Measurements from ENCODE around the gene GABARAPL1. TPM values are rescaled to one million over a fixed set of nuclear protein-coding genes. Genes with fewer than 3 reads are reported as not detected.
"Not testable (repeated sequence)": the region's sequence is repeated elsewhere in the genome, so short reads cannot be mapped to it uniquely, and the experiment has no call there.

GABARAPL1 gene
- polyA plus RNA-seq, 1 of the 3 experiments (the other 2 are of a cell fraction), result 9.2 TPM

DNA sequence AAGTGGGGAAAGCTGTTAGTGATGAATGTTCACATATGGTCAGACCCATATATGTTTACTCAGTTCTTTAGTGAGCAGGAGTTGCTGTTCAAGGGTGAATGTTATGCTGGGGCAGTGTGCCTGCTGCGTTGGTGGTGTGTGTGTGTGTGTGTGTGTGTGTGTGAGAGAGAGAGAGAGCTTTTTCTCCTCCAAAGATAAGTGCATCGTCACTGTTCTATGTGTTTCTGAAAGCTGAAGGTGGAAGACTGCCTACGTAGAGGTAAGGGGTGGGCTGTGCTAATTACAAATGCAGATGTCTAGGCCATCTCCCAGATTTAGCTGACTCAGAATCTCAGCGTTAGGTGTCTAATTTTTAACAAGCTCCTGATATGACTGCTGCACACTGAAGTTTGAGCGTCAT, 10.5 kb downstream of the GABARAPL1 start:
- Histone ChIP-seq H3K4me3 (ENCODE audit: low read depth in 2 of 2, low read length in 1 of 2) (no peak overlapping the region), H3K79me2 (ENCODE audit: insufficient read depth) (no peaks in the 10 kb centered on the region), H4K20me1 (ENCODE audit: insufficient read depth) (no peaks in the 10 kb centered on the region), H3K9ac (no peak overlapping the region), H3K27ac (ENCODE audit: low read depth in 2 of 2, low read length in 1 of 2) (no peak overlapping the region), H3K4me1 (ENCODE audit: control insufficient read depth in 1 of 2, insufficient read depth in 2 of 2, low read depth in 1 of 2, low read length in 1 of 2) (no peaks in the 10 kb centered on the region), H3F3A (replicated peaks; ENCODE audit: insufficient read depth) (no peaks in the 10 kb centered on the region), H2AFZ (ENCODE audit: low read depth) (no peak overlapping the region), H3K27me3 (ENCODE audit: insufficient read depth) (no peaks in the 10 kb centered on the region), H3K36me3 (replicated peaks in 1 of 2; ENCODE audit: control insufficient read depth in 1 of 2, insufficient read depth in 2 of 2, low read length in 1 of 2) (peaks cover 4 to 19% of the 10 kb centered on the region in 2 experiments), H3K9me3 (no peaks in the 10 kb centered on the region), H3K4me2 (no peak overlapping the region), H3K9me2 (no peaks in the 10 kb centered on the region)
- CTCF ChIA-PET, result interaction anchor here (1.9 kb wide), 1 partner anchor 14 kb away, joined by 8 read pairs; no protein-coding TSS in a partner anchor
- POLR2A ChIA-PET, result no interaction called here
- DNase-seq, result no peak
- 72% methylated on average over 5 of the region's 5 CpGs for WGBS (ENCODE audit: low lambda C conversion rate)
- TF ChIP-seq CTCF (IDR thresholded peaks at IDR 0.05), result no peak
- TF ChIP-seq SIN3A (IDR thresholded peaks at IDR 0.05; ENCODE audit: borderline replicate concordance, low read depth, low read length), result no peak
- TF ChIP-seq FOXJ3 (CRISPR knock-in tag; IDR thresholded peaks at IDR 0.05), result no peak
- TF ChIP-seq JUND (IDR thresholded peaks at IDR 0.05), result no peak
- no peak for TF ChIP-seq REST (IDR thresholded peaks at IDR 0.05; ENCODE audit: low read depth, low read length)
- no peak for TF ChIP-seq TAF1 (IDR thresholded peaks at IDR 0.05; ENCODE audit: borderline replicate concordance, low read depth, low read length)
- no peak for TF ChIP-seq EP300 (IDR thresholded peaks at IDR 0.05; ENCODE audit: borderline replicate concordance in 1 of 2, low read depth in 1 of 2, low read length in 1 of 2)
- no peak for TF ChIP-seq RXRA (IDR thresholded peaks at IDR 0.05; ENCODE audit: borderline replicate concordance, low read depth)
- no peak for TF ChIP-seq TCF12 (IDR thresholded peaks at IDR 0.05)
- TF ChIP-seq FOSL2 (IDR thresholded peaks at IDR 0.05; ENCODE audit: borderline replicate concordance, low read depth), result no peak
- TF ChIP-seq ELF1 (IDR thresholded peaks at IDR 0.05), result no peak
- TF ChIP-seq MXI1 (IDR thresholded peaks at IDR 0.05; ENCODE audit: low read depth, low read length), result no peak
- no peak for TF ChIP-seq RCOR1 (IDR thresholded peaks at IDR 0.05; ENCODE audit: low read length)
- TF ChIP-seq, protein P1, sequence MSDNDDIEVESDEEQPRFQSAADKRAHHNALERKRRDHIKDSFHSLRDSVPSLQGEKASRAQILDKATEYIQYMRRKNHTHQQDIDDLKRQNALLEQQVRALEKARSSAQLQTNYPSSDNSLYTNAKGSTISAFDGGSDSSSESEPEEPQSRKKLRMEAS (IDR thresholded peaks at IDR 0.05; ENCODE audit: low read depth), result no peak
- TF ChIP-seq CHD2 (IDR thresholded peaks at IDR 0.05; ENCODE audit: low read length, partially characterized antibody), result no peak
- TF ChIP-seq NRF1 (IDR thresholded peaks at IDR 0.05; ENCODE audit: low read depth, low read length), result no peak
- TF ChIP-seq FOXM1 (IDR thresholded peaks at IDR 0.05; ENCODE audit: low read depth), result no peak
- no peak for TF ChIP-seq POLR2AphosphoS5 (IDR thresholded peaks at IDR 0.05; ENCODE audit: low read depth, low read length)
- no peak for TF ChIP-seq YY1 (IDR thresholded peaks at IDR 0.05; ENCODE audit: low read depth)
- TF ChIP-seq USF2 (IDR thresholded peaks at IDR 0.05; ENCODE audit: borderline replicate concordance, low read depth, low read length), result no peak

GRCh38 chr12:10225426-10225825, 12.7 kb downstream of the GABARAPL1 start:
- H3K4me3 ChIP-seq (ENCODE audit: low read depth in 2 of 2, low read length in 1 of 2); H3K27ac ChIP-seq (ENCODE audit: low read depth in 2 of 2, low read length in 1 of 2); DNase-seq; H3K4me2 ChIP-seq; H3K9me3 ChIP-seq; H4K20me1 ChIP-seq (ENCODE audit: insufficient read depth); H2AFZ ChIP-seq (ENCODE audit: low read depth); H3K9me2 ChIP-seq; H3K27me3 ChIP-seq (ENCODE audit: insufficient read depth); H3K9ac ChIP-seq; POLR2A ChIA-PET; H3F3A ChIP-seq (replicated peaks; ENCODE audit: insufficient read depth); CTCF ChIA-PET; H3K4me1 ChIP-seq (ENCODE audit: control insufficient read depth in 1 of 2, insufficient read depth in 2 of 2, low read depth in 1 of 2, low read length in 1 of 2); H3K79me2 ChIP-seq (ENCODE audit: insufficient read depth): not testable (repeated sequence)
- H3K36me3 ChIP-seq (replicated peaks in 1 of 2; ENCODE audit: control insufficient read depth in 1 of 2, insufficient read depth in 2 of 2, low read length in 1 of 2), result peaks cover 4 to 19% of the 10 kb centered on the region in 2 experiments
- WGBS (ENCODE audit: low lambda C conversion rate), result 84% methylated on average over 9 of the region's 26 CpGs

Data from SK-N-SH (cell line).